HG03135 (cell line): ENCODE results near the gene SMARCA5.

Source experiments
- ATAC-seq: cut with Tn5 transposase; IDR thresholded peaks from one replicate; pipeline ENCODE4 v1.9.1; 2021; ENCODE audit warnings: mild to moderate bottlenecking, moderate library complexity; ENCODE audit not compliant: unreplicated experiment

SMARCA5 gene

GRCh38 chr4:143531788-143532491, 18.4 kb downstream of the SMARCA5 start:
- ATAC-seq, result no peak

GRCh38 chr4:143538979-143539669, 25.6 kb downstream of the SMARCA5 start:
- ATAC-seq, result no peak

GRCh38 chr4:143539670-143540023, 26.1 kb downstream of the SMARCA5 start:
- no peak for ATAC-seq

GRCh38 chr4:143549928-143550327, 36.4 kb downstream of the SMARCA5 start:
- ATAC-seq, result no peak

GRCh38 chr4:143554728-143555597, 41.5 kb downstream of the SMARCA5 start:
- ATAC-seq, result peak; percentile 60

- no peak for ATAC-seq
These were observed 42.2 kb downstream of the SMARCA5 start for GRCh38 chr4:143555676-143556075.

GRCh38 chr4:143558286-143558685, 44.8 kb downstream of the SMARCA5 start:
- no peak for ATAC-seq

GRCh38 chr4:143558823-143559756, 45.6 kb downstream of the SMARCA5 start:
- ATAC-seq, result peak; percentile 79

- no peak for ATAC-seq
These were observed 46.2 kb downstream of the SMARCA5 start for GRCh38 chr4:143559757-143560147.

- ATAC-seq, result no peak
These were observed 51.0 kb downstream of the SMARCA5 start for GRCh38 chr4:143564472-143564871.

- no peak for ATAC-seq
These were observed 61.8 kb downstream of the SMARCA5 start for GRCh38 chr4:143575331-143575730.

- ATAC-seq, result no peak
These were observed 67.9 kb downstream of the SMARCA5 start for GRCh38 chr4:143581331-143581946.

- no peak for ATAC-seq
These were observed 72.0 kb downstream of the SMARCA5 start for GRCh38 chr4:143585548-143585947.

- no peak for ATAC-seq
These were observed 72.6 kb downstream of the SMARCA5 start for GRCh38 chr4:143586080-143586479.

GRCh38 chr4:143587703-143588102, 74.2 kb downstream of the SMARCA5 start:
- no peak for ATAC-seq

- no peak for ATAC-seq
These were observed 83.8 kb downstream of the SMARCA5 start for GRCh38 chr4:143597276-143597675.

- ATAC-seq, result no peak
These were observed 85.3 kb downstream of the SMARCA5 start for GRCh38 chr4:143598816-143599215.

GRCh38 chr4:143599827-143600226, 86.3 kb downstream of the SMARCA5 start:
- no peak for ATAC-seq

- no peak for ATAC-seq
These were observed 93.0 kb downstream of the SMARCA5 start for GRCh38 chr4:143606480-143606879.
